AG04449 (cell line): ENCODE results near the gene BICRA.
A peak's percentile ranks its signal among the peaks of the same experiment; 100 is the strongest.

Experiments
- CTCF ChIA-PET: fragments of 350-600 bp; formaldehyde crosslinking; extraction: SDS; loops from one replicate; lab custom pipeline; 2021; ENCODE audit warnings: antibody characterized with exemption; lab: Yijun Ruan, JAX
- POLR2A ChIA-PET: fragments of 400-600, 350-600 bp; formaldehyde crosslinking; extraction: SDS; loops from one replicate; lab custom pipeline; 2020; ENCODE audit warnings: antibody characterized with exemption, inconsistent platforms; lab: Yijun Ruan, JAX
- DNase-seq: peaks from one replicate; pipeline ENCODE4 v3.0.0-alpha.2; 2010; ENCODE audit warnings: low read depth, low spot score
- H3K4me3 ChIP-seq: 2 replicates; pipeline ENCODE4 v1.5.1; 2011; ENCODE audit warnings: low read depth, mild to moderate bottlenecking, control low read depth, low read length
- CTCF ChIP-seq: IDR thresholded peaks from one replicate; pipeline ENCODE4 v1.5.1; 2011; ENCODE audit warnings: mild to moderate bottlenecking, moderate library complexity, low read length, control low read depth, inconsistent platforms; ENCODE audit not compliant: insufficient read depth; ENCODE audit errors: missing control alignments

Gene BICRA

DNA sequence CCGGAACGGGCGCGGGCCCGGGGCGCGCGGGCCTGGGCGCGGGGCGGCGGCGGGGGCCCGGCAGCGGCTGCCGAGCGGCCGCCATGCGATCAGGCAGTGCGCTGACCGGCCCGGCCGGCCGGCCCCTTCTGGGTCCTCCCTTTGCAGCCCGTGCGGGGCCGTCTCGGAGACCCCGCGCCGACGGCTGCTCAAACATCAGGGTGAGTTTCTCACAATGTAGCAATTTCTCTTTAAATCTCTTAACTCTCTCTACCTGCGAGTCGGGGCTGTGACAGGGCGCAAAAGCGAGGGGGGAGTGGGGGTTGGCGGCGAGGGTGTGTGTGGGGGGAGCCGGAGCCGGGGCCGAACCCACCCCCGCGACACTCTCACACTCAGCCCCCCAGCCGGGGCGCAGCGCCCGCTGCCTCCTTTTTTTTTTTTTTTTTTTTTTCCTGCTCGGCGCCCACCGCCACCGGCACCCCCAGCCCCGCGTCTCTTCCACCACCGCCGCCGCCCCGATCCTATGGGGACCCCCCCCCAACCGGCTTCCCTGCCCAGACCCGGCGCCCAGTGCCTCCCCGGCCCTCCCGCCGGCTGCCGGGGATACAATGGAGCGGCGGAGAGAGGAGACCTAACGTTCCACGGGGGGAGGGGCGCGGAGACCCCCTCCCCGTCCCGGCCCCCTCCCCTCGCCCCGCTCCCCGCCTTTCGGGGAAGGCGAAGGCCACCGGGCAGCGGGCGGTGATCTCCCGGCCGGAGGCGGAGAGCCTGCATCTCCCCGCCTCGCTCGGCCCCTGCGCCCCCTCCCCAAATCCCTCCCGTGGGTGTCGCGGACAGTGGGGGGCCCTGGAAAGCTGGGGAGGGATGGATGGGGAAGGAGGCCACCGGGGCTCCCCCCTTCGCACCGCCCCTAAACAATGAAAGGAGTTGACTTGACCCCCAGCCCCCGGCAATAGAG, at the start of gene BICRA:
TSS of gene BICRA (plus strand) at position 166 of the 937 bp plus-strand sequence. CDS start 64,441 bp downstream, outside the sequence.
- no peak for DNase-seq
- peak within 1 kb of the TSS; percentile 85 for H3K4me3 ChIP-seq
- CTCF ChIA-PET = interaction anchor here (1.1 to 2.2 kb wide), 5 partner anchors 8 to 98 kb away, joined by 3 to 9 read pairs (median 5); partner anchors contain the start of gene NAPA
- no peak for TF ChIP-seq CTCF
- POLR2A ChIA-PET = interaction anchor here (1.4 kb wide), 2 partner anchors 9 to 11 kb away, joined by 5 to 7 read pairs; no protein-coding TSS in a partner anchor

- no peak for DNase-seq
- no peak for TF ChIP-seq CTCF
- ChIA-PET POLR2A (no interaction called here), CTCF (interaction anchor here (0.9 to 1.8 kb wide), 3 partner anchors 10 to 125 kb away, joined by 3 to 5 read pairs (median 3); no protein-coding TSS in a partner anchor)
- H3K4me3 ChIP-seq = no peak overlapping the region
Measured at GRCh38 chr19:47560999-47561398, 47.9 kb upstream of the BICRA start.

DNA sequence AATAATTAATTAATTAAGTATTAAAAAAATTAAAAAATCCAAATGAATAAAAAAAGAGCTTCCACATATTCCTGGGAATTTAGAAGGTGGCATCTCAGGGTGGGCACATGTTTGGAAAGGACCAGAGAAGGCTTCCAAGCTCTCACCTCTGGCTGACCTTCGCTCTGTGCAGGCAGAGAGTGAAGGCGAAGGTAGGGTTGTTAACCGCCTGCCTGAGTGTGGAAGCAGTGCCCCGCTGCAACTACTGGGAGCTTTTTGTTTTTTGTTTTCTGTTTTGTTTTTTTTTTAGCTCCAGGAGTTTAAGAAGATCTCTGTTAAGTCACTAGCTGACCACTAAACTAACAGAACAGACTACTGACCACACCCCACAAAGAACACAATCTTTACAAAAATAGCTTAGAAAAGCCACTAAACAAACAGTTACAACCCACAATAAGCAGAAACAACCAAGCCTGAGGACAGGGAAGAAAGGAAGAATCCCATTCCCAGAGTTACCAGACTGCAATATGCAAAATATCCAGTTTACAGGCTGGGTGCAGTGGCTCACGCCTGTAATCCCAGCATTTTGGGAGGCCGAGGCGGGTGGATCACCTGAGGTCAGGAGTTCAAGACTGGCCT, 47.4 kb upstream of the BICRA start:
- CTCF ChIA-PET = interaction anchor here (0.9 to 1.8 kb wide), 4 partner anchors 11 to 151 kb away, joined by 3 to 5 read pairs (median 3); no protein-coding TSS in a partner anchor
- no peak for TF ChIP-seq CTCF
- no peak for DNase-seq
- H3K4me3 ChIP-seq = no peak overlapping the region
- POLR2A ChIA-PET = no interaction called here

DNA sequence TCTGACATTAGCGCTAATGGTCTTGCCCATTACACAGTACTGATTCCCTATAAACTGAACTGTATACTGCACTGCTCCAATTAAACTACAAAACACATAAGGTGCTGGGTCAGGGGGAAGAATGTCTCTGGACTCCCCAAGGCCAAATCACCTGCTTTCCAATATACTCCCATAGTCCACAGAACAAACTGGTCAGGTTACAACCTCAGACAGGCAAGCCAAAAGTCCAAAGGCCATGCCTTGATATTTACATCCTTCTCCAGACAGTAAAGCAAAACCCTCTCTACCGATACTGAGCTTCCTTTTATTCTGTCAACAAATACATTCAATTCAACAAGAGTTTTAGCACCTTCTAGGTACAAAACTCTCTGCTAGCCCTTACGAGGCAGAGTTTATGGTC, 44.9 kb upstream of the BICRA start:
- no peak for TF ChIP-seq CTCF
- ChIA-PET CTCF (no interaction called here), POLR2A (no interaction called here)
- no peak overlapping the region for H3K4me3 ChIP-seq
- no peak for DNase-seq

GRCh38 chr19:47569331-47569730, 39.6 kb upstream of the BICRA start:
- no peak overlapping the region for H3K4me3 ChIP-seq
- no peak for TF ChIP-seq CTCF
- no peak for DNase-seq
- ChIA-PET CTCF (no interaction called here), POLR2A (no interaction called here)

- ChIA-PET CTCF (no interaction called here), POLR2A (no interaction called here)
- DNase-seq = no peak
- no peak for TF ChIP-seq CTCF
- H3K4me3 ChIP-seq = no peak overlapping the region
Measured at GRCh38 chr19:47572635-47573034, 36.3 kb upstream of the BICRA start.
